NCI-H1092 treated with DMSO at 0.1 percent for 48 hours (cell line): Measurements from ENCODE around the gene GLUD1.
"Not testable (repeated sequence)": the region's sequence is repeated elsewhere in the genome, so short reads cannot be mapped to it uniquely, and the experiment has no call there.

Source experiments
- DNase-seq: peaks from one replicate; lab custom pipeline; 2025; lab: John Stamatoyannopoulos, UW

GLUD1 gene

DNA sequence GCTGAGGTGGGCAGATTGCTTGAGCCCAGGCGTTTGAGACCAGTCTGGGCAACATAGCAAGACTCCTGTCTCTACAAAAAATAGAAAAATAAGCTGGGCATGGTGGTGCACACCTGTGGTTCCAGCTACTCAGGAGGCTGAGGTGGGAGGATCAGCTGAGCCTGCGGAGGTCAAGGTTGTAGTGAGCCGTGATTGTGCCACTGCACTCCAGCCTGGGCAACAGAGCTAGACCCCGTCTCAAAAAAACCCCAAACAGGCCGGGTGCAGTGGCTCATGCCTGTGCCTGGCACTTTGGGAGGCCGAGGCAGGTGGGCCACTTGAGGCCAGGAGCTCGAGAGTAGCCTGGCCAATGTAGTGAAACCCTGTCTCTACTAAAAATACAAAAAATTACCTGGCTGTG is 51.1 kb downstream of the GLUD1 start:
- DNase-seq = not testable (repeated sequence)

DNA sequence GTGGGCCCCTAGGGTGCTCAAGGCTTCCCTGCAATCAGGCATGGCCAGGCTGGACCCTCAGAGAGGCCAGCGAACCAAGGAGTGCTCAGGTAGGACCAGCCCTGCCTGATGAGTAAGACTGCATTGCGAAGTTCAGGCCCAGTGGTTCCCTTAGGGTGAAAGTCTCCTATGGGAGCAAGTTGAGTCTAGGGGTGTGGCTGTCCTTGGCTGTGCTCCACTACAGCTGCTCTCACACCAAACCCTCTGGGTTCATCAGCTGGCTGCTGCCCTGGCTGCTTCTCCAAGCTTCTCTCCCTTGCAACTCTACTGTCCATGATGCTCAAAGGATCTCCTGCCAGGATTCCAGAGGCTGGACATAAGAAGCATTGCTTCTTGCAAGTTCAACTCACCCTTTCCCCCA is 55.9 kb downstream of the GLUD1 start:
- DNase-seq = no peak

DNA sequence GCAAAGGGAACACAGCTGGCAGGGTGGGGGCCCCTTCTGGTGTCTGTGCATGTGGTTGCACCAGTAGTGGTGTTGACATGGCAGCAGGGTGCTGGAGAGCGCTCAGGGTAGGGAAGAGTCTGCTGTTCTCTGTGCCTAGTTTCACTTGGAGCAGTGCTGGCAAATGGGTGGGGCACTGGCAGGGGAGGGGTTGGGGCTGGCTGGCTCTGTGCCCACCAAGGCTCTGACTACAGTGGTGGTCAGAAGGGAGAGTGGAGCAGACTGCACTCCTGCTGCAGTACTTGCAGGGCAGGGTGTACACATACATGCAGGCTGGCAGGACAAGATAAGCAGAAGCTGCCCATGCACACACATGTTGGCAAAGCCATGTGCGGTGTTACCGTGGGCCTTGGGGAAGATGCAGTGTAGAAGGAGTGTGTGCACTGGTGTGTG is 56.3 kb downstream of the GLUD1 start:
- no peak for DNase-seq

DNA sequence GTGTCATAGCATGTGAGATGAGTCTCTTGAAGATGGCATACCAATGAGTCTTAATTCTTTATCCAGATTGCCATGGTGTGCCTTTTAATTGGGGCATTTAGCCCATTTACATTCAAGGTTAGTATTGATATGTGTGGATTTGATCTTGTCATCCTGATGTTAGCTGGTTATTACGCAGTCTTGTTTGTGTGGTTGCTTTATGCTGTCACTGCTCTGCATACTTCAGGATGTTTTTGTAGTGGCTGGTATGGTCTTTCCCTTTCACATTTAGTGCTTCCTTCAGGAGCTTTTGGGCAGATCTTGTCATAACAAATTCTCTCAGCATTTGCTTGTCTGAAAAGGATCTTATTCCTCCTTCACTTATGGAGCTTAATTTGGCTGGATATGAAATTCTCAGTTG is 58.0 kb downstream of the GLUD1 start:
- DNase-seq = no peak

DNA sequence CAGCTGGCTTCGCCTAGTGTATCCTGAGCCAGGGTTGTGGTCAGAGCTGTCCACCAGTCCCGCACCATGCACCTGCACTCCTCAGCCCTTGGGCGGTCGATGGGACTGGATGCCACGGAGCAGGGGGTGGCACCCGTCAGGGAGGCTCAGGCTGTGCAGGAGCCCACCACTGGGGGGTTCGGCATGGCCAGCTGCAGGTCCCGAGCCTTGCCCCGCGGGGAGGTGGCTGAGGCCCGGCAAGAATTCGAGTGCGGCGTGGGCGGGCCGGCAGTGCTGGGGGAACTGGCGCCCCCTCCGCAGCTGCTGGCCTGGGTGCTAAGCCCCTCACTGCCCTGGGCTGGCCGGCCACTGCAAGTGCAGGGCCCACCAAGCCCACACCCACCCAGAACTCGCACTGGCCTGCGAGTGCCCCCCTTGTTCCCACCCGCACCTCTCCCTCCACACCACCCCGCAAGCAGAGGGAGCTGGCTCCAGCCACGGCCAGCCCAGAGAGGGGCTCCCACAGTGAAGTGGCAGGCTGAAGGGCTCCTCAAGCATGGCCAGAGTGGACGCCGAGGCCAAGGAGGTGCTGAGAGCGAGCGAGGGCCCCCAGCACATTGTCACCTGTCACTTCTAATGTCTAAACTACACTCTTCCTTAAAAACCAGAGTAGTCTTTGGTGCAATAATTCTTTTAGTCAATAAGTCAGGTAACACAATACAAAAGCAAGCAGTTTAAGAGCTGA is 63.6 kb downstream of the GLUD1 start:
- no peak for DNase-seq

DNA sequence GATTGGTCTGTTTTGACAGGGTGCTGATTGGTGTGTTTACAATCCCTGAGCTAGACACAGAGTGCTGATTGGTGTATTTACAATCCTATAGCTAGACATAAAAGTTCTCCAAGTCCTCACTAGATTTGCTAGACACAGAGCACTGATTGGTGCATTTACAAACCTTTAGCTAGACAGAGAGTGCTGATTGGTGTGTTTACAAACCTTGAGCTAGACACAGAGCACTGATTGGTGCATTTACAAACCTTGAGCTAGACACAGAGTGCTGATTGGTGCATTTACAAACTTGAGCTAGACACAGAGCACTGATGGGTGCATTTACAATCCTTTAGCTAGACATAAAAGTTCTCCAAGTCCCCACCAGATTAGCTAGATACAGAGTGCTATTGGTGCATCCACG is 64.2 kb downstream of the GLUD1 start:
- not testable (repeated sequence) for DNase-seq

DNA sequence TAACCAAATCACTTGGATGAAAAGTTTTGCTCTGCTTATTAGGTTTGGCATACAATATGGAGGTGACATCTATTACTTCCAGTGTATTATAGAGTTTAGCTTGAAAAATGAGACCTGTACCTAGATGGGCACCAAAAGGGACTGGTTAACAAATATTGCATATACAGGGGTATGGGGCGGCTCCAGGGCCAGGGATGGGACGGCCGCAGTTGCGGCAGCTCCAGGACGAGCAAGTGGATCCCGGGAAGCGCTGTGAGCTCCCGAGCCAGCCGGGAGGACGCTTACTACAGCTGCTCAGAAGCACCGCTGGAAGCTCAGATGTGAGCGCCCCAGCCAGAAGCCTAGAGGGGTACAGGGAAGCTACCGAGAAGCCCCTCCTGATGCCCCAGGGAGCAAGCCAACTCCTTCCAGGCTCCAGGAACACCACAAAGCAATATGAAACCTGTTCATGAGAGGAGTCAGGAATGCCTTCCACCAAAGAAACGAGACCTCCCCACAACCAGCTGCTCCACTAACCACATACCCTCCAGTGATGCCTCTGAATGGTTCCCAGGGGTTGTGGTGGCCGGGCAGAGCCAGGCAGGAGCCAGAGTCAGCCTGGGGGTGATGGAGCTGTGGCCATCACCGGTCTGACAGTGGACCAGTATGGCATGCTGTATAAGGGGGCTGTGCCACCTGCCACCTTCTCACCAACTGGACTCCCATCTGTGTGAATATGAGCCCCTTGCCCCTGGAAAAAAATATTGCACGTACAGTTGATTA is 67.7 kb downstream of the GLUD1 start:
- not testable (repeated sequence) for DNase-seq

DNA sequence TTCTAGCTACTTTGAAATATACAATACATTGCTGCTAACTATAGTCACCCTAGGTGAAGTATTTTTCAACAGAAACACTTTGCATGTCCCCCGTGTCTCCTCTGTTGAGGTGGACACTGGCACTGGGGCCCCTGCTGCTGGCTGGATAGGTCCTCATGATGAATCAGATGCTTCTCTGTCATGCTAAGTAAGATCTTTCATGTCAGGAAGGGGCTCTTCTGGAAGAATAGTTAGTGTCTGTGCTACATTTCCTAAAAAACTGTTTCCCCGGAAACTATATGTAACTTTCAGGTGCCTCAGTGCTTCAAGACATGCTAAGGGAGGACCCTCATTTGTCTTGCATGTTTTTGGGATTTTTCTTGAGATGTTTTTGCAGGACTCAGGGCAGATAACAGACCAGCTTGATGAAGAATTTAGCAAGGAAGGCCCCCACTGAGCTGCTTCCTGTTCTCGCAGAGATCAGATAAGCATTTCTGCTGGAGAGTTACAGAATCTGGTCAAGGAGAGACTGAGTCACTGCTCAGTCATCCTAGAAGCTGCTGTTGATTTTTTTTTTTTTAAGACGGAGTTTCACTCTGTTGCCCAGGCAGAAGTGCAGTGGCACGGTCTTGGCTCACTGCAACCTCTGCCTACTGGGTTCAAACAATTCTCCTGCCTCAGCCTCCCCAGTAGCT is 69.2 kb downstream of the GLUD1 start:
- DNase-seq = not testable (repeated sequence)

DNA sequence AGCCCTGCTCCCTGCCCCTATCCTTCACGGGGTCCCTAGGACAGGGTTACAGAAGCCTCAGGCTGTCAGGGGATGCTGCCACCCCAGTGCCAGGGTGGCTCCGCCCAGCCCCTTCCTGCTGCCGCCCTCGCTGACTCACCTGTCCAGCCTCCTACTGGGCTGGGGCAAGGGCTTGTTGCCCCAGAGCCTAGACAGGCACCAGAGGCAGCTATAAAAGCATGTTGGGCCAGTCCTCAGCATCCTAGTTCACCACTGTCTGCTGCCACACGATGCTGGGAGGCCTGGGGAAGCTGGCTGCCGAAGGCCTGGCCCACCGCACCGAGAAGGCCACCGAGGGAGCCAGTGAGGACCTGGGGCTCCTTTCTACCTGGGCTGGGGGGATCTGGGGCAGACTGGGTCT is 74.6 kb downstream of the GLUD1 start, which contains the start of gene FAM25A:
Gene FAM25A, plus strand, starts transcription at position 239 of the 400 bp plus-strand sequence. Its CDS starts 31 bp downstream, at position 270.
- not testable (repeated sequence) for DNase-seq

DNA sequence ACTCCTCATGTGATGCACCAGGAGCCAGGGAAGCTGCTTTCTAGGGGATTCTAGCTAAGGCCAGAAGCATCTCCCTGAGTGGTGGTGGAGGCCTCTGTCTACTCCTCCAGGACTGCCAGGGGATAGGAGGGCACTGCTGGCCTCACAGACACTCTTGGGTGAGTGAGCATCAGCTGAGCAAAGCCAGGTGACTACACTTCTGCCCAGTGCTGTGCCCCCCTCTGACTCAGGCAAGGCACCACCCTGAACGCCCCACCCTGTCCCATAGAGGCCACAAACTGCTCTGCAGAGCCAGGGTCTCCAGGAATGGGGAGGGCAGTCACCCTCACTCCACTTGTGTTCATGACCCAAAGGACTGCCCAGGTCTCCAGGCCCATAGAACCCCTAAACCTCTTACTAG is 75.1 kb downstream of the GLUD1 start:
- DNase-seq = not testable (repeated sequence)

DNA sequence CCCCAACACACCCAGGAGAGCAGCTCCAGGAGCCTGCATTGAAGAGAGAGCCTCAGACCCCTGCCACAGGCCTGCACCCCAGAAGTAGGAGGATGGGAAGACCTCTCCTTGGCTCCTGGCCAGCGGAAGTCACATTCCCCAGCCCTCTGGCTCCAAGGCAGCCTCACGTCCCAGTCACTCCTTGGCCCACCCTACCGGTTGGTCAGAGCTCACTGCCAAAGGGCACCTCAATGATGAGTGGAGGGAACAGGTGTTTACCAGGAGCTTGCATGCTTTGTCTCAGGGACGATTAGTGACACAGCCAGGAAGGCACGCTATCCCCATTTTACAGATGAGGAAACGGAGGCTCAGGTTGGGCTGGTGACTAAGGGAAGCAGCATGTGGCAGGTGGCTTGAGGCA is 75.6 kb downstream of the GLUD1 start:
- DNase-seq = not testable (repeated sequence)

DNA sequence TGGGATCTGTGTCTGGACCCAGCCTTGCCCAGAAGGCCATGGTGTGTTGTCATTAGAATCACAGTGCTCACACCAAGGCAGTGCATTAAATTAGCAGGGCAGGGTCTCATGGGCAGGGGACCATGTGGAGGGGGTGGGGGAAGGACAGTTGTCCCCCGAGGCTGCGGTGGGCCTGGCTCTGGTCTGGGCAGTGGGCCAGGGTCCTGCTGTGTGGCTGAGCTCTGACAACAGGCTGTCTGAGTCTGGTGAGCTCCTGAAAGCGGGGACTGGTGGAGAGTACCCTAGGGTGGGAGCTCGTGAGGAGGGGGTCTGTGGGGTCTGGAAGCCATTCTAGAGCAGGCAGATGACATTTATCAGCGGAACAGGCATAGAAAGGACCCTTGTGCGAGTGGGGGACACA is 76.5 kb downstream of the GLUD1 start:
- not testable (repeated sequence) for DNase-seq

DNA sequence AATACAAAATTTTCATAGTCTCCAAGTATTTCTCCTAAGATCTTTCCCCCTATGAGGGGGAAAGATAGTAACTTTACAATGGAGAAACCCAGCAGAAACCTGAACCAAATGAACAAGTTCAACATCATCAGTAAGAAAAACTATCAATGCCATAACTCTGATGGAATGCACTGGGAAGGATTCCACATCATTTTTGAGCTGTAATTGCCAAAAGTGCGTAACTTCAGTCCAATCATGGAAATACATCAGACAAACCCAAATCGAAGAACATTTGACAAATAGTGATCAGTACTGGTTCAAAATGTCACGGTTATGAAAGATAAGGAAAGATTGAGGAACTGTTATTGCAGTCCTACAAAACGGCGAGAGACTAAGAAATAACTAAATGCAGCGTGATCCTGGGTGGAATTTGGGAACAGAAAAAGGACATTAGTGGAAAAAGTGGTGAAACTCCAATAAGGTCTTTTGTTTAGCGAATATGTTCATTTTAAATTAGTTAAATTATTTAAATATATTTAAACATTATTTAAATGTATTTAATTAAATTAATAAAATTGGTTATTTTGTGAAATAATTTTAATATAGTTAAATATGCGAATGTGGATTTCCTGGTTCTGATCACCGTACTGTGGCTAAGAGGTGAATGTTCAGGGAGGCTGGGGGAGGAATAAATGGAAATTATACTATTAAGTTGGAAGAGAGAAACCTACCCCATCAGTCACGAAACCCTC is 79.5 kb downstream of the GLUD1 start:
- not testable (repeated sequence) for DNase-seq

DNA sequence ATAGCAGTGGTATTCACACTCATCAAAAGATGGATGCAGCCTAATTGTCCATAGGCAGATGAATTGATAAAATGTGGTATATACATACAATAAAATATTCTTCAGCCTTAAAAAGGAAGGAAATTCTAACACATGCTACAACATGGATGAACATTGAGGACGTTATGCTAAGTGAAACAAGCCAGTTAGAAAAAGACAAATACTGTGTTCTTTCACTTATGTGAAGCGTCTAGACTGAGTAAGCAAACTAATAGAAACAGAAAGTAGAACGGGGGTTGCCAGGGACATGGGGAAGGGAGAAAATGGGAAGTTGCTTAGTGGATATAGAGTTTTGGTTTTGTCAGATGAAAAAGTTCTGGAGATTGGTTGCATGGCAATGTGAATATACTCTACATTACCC is 81.1 kb downstream of the GLUD1 start:
- DNase-seq = not testable (repeated sequence)

DNA sequence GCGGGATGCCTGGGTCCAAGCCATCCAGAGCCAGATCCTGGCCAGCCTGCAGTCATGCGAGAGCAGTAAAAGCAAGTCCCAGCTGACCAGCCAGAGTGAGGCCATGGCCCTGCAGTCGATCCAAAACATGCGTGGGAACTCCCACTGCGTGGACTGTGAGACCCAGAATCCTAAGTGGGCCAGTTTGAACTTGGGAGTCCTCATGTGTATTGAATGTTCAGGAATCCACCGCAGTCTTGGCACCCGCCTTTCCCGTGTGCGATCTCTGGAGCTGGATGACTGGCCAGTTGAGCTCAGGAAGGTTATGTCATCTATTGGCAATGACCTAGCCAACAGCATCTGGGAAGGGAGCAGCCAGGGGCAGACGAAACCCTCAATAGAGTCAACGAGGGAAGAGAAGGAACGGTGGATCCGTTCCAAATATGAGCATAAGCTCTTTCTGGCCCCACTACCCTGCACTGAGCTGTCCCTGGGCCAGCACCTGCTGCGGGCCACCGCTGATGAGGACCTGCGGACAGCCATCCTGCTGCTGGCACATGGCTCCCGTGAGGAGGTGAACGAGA is 85.4 kb downstream of the GLUD1 start:
- not testable (repeated sequence) for DNase-seq

DNA sequence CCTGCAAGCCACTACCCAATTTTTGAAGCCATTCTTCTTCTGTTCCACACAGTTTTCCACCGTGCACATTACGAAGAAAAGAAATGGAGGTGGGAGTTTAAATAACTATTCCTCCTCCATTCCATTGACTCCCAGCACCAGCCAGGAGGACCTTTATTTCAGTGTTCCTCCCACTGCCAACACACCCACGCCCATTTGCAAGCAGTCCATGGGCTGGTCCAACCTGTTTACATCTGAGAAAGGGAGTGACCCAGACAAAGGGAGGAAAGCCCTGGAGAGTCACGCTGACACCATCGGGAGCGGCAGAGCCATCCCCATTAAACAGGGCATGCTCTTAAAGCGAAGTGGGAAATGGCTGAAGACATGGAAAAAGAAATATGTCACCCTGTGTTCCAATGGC is 86.3 kb downstream of the GLUD1 start:
- not testable (repeated sequence) for DNase-seq

DNA sequence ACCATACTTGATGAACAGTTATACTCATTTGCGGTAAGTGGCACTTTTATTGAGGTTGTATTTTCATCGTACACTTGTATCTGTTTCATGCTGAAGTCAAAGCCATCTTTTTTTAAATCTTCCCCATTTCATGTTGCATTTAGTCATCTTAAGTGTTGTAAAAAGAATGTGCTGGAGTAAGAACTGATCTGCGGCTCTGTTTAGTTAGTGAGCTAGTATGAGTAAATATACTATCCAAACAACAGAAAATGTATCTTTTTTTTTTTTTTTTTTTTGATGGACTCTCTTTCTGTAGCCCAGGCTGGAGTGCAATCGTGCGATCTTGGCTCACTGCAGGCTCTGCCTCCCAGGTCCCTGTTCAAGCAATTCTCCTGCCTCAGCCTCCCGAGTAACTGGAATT is 87.0 kb downstream of the GLUD1 start:
- not testable (repeated sequence) for DNase-seq

DNA sequence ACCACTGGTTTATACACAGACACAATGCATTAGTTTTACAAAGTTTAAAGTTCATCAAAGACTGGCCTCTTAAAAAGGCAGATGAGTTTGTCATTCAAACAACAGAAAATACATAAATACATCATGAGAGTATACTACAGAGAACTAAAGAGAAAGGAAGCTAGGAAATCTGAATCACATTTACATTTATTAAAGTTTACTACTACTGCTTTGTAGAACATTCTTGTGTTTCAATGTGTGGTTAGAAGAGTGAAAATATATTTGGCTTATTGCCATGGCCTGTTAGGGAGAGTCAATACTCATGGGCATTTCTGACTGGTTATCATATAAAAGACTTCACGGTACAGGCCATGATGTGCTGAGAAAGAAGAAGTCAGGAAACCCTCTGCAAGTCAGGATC is 87.5 kb downstream of the GLUD1 start:
- DNase-seq = not testable (repeated sequence)

DNA sequence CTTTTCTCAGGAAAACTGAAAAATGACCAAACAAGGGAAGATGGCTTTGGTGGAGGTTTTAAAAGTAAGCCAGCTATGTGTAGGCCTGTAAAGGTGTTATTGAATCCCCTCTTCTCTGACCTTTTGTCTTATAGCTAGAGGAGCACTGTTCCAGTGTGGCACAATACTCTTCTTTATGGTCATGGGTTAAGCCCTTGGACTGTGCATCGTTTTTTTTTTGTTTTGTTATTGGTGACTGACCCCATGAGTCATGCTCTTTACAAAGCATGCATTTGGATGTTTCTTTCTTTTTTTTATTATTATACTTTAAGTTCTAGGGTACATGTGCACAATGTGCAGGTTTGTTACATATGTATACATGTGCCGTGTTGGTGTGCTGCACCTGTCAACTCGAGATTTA is 94.2 kb downstream of the GLUD1 start:
- DNase-seq = no peak
